ENCODE data around the gene EIPR1. TPM values are rescaled to one million over a fixed set of nuclear protein-coding genes. Genes with fewer than 3 reads are reported as not detected.

Gene EIPR1
- total and polyA plus RNA-seq, 4 donors, result 26.2 to 45.4 (median 36.1) TPM

DNA sequence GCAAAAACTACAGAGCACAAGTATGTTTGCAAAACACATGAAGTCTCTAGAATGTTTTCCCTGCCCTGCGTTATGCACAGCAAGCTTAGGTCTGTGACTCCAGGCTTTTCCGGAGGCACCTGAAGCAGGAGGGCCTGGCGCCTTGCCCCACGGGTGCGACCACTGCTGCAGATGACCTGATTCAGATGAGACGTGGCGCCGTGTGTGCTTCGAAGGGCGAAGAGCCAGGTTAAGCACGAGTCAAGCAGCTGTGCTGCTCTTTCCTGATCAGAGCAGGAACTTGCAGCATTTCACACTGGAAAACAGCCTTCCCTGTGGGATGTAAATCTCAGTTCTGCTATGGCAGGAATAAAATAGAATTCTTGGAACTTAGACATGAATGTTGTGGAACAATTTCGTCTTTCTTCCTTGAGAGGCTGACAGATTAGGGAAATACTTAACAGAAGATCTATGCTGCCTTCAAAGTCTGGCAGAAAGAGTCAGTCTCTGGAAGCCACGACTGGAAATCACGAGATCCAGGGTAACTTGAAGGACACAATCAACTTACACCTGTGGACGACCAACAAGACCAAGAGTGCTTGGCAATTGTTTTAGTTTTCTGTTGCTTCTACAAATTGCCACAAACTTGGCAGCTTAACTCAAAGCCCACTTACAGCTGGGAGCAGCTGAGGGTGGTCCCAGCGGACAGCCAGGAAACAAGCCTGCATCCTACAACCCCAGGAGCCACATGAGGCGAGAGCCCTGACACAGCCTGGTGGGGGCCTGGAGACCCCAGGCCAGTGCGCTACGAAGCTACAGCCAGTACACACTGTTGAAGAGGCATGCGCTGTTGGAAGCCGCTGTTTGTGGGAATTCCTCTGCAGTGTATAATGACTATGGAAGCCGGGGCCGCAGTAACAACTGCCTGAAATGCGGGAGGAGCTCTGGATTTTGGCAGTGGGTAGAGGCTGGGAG lies 42.9 kb downstream of the EIPR1 start:
- Histone ChIP-seq H3K4me1 (ENCODE audit: control insufficient read depth, insufficient read depth, low read length) (peaks cover 4% of the 10 kb centered on the region), H3K4me3 (ENCODE audit: low read depth, low read length) (no peak overlapping the region), H3K27me3 (ENCODE audit: control insufficient read depth, insufficient read depth, low read length) (no peaks in the 10 kb centered on the region), H3K36me3 (ENCODE audit: control insufficient read depth, insufficient read depth, low read length) (peaks cover 39% of the 10 kb centered on the region), H3K27ac (ENCODE audit: low read depth, low read length) (no peak overlapping the region), H3K9me3 (ENCODE audit: control insufficient read depth, insufficient read depth, low read length) (no peaks in the 10 kb centered on the region)
- WGBS (ENCODE audit: insufficient coverage), result 85% methylated on average over 23 of the region's 24 CpGs
- DNase-seq (ENCODE audit: low read depth in 4 of 6, low spot score in 6 of 6), result no peak

GRCh38 chr2:3332133-3332532 lies 45.5 kb downstream of the EIPR1 start:
- Histone ChIP-seq H3K36me3 (ENCODE audit: control insufficient read depth, insufficient read depth, low read length) (peaks cover 40% of the 10 kb centered on the region), H3K4me1 (ENCODE audit: control insufficient read depth, insufficient read depth, low read length) (peaks cover 4% of the 10 kb centered on the region), H3K27ac (ENCODE audit: low read depth, low read length) (no peak overlapping the region), H3K27me3 (ENCODE audit: control insufficient read depth, insufficient read depth, low read length) (no peaks in the 10 kb centered on the region), H3K9me3 (ENCODE audit: control insufficient read depth, insufficient read depth, low read length) (no peaks in the 10 kb centered on the region), H3K4me3 (ENCODE audit: low read depth, low read length) (no peak overlapping the region)
- WGBS (ENCODE audit: insufficient coverage), result 97% methylated on average over 6 of the region's 8 CpGs
- DNase-seq (ENCODE audit: low read depth in 4 of 6, low spot score in 6 of 6), result no peak

DNA sequence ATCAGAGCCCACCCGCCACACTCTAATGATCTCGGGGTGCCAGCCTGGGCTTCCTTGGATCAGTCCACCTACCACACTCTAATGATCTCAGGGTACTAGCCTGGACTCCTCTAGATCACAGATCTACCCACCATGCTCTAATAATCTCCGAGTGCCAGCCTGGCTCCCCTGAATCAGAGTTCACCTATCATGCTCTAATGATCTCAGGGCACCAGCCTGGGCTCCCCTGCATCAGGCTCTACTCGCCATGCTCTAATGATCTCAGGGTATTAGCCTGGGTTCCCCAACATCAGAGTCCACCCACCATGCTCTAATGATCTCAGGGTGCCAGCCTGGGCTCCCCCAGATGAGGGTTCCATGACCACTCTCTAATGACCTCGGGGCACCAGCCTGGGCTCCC lies 48.1 kb downstream of the EIPR1 start:
- Histone ChIP-seq H3K36me3 (ENCODE audit: control insufficient read depth, insufficient read depth, low read length) (peaks cover 36% of the 10 kb centered on the region), H3K4me1 (ENCODE audit: control insufficient read depth, insufficient read depth, low read length) (no peaks in the 10 kb centered on the region), H3K4me3 (ENCODE audit: low read depth, low read length) (no peak overlapping the region), H3K27me3 (ENCODE audit: control insufficient read depth, insufficient read depth, low read length) (no peaks in the 10 kb centered on the region), H3K9me3 (ENCODE audit: control insufficient read depth, insufficient read depth, low read length) (no peaks in the 10 kb centered on the region), H3K27ac (ENCODE audit: low read depth, low read length) (no peak overlapping the region)
- no peak for DNase-seq (ENCODE audit: low read depth in 4 of 6, low spot score in 6 of 6)
- 89% methylated on average over 5 of the region's 5 CpGs for WGBS (ENCODE audit: insufficient coverage)

- Histone ChIP-seq H3K9me3 (ENCODE audit: control insufficient read depth, insufficient read depth, low read length) (no peaks in the 10 kb centered on the region), H3K4me3 (ENCODE audit: low read depth, low read length) (no peak overlapping the region), H3K27me3 (ENCODE audit: control insufficient read depth, insufficient read depth, low read length) (no peaks in the 10 kb centered on the region), H3K36me3 (ENCODE audit: control insufficient read depth, insufficient read depth, low read length) (peaks cover 48% of the 10 kb centered on the region), H3K4me1 (ENCODE audit: control insufficient read depth, insufficient read depth, low read length) (no peaks in the 10 kb centered on the region), H3K27ac (ENCODE audit: low read depth, low read length) (no peak overlapping the region)
- DNase-seq (ENCODE audit: low read depth in 4 of 6, low spot score in 6 of 6), result no peak
- WGBS (ENCODE audit: insufficient coverage), result 85% methylated on average over 14 of the region's 15 CpGs
Measured at GRCh38 chr2:3326871-3327270, 50.7 kb downstream of the EIPR1 start.

DNA sequence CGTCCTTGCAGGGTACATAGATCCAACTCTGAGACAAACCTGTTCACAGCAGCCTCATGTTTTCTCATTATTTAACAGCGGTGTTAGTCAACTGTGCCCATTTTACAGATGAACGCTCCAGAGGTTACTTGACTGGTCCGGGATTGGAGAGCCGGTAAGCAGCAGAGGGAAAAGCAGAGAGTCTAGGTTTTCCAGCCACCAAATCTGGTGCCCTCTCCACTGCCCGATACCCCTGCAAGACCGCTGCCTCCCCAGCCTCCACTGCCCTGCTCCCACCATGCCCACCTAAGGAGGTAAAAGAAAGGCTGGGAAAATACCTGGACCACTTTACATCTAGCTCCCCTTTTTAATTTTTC lies 51.5 kb downstream of the EIPR1 start:
- no peak overlapping the region for H3K4me3 ChIP-seq (ENCODE audit: low read depth, low read length)
- no peak overlapping the region for H3K27ac ChIP-seq (ENCODE audit: low read depth, low read length)
- H3K9me3 ChIP-seq (ENCODE audit: control insufficient read depth, insufficient read depth, low read length), result no peaks in the 10 kb centered on the region
- no peak for DNase-seq (ENCODE audit: low read depth in 4 of 6, low spot score in 6 of 6)
- WGBS (ENCODE audit: insufficient coverage), result 85% methylated on average over 5 of the region's 7 CpGs
- peaks cover 49% of the 10 kb centered on the region for H3K36me3 ChIP-seq (ENCODE audit: control insufficient read depth, insufficient read depth, low read length)
- H3K27me3 ChIP-seq (ENCODE audit: control insufficient read depth, insufficient read depth, low read length), result no peaks in the 10 kb centered on the region
- H3K4me1 ChIP-seq (ENCODE audit: control insufficient read depth, insufficient read depth, low read length), result peaks cover under 1% of the 10 kb centered on the region

GRCh38 chr2:3325458-3326181 lies 52.0 kb downstream of the EIPR1 start:
- no peak for DNase-seq (ENCODE audit: low read depth in 4 of 6, low spot score in 6 of 6)
- no peaks in the 10 kb centered on the region for H3K9me3 ChIP-seq (ENCODE audit: control insufficient read depth, insufficient read depth, low read length)
- H3K4me3 ChIP-seq (ENCODE audit: low read depth, low read length), result no peak overlapping the region
- H3K36me3 ChIP-seq (ENCODE audit: control insufficient read depth, insufficient read depth, low read length), result peaks cover 47% of the 10 kb centered on the region
- H3K27me3 ChIP-seq (ENCODE audit: control insufficient read depth, insufficient read depth, low read length), result no peaks in the 10 kb centered on the region
- H3K27ac ChIP-seq (ENCODE audit: low read depth, low read length), result no peak overlapping the region
- H3K4me1 ChIP-seq (ENCODE audit: control insufficient read depth, insufficient read depth, low read length), result peaks cover 5% of the 10 kb centered on the region
- WGBS (ENCODE audit: insufficient coverage), result 79% methylated on average over 8 of the region's 11 CpGs

GRCh38 chr2:3324404-3325281 lies 53.0 kb downstream of the EIPR1 start:
- Histone ChIP-seq H3K4me3 (ENCODE audit: low read depth, low read length) (no peak overlapping the region), H3K27ac (ENCODE audit: low read depth, low read length) (no peak overlapping the region), H3K36me3 (ENCODE audit: control insufficient read depth, insufficient read depth, low read length) (peaks cover 47% of the 10 kb centered on the region), H3K4me1 (ENCODE audit: control insufficient read depth, insufficient read depth, low read length) (peaks cover 5% of the 10 kb centered on the region), H3K9me3 (ENCODE audit: control insufficient read depth, insufficient read depth, low read length) (no peaks in the 10 kb centered on the region), H3K27me3 (ENCODE audit: control insufficient read depth, insufficient read depth, low read length) (no peaks in the 10 kb centered on the region)
- DNase-seq (ENCODE audit: low read depth in 4 of 6, low spot score in 6 of 6), result no peak
- 92% methylated on average over 33 of the region's 34 CpGs for WGBS (ENCODE audit: insufficient coverage)

- Histone ChIP-seq H3K27ac (ENCODE audit: low read depth, low read length) (no peak overlapping the region), H3K4me3 (ENCODE audit: low read depth, low read length) (no peak overlapping the region), H3K36me3 (ENCODE audit: control insufficient read depth, insufficient read depth, low read length) (peaks cover 46% of the 10 kb centered on the region), H3K27me3 (ENCODE audit: control insufficient read depth, insufficient read depth, low read length) (no peaks in the 10 kb centered on the region), H3K4me1 (ENCODE audit: control insufficient read depth, insufficient read depth, low read length) (peaks cover 5% of the 10 kb centered on the region), H3K9me3 (ENCODE audit: control insufficient read depth, insufficient read depth, low read length) (no peaks in the 10 kb centered on the region)
- 85% methylated on average over 10 of the region's 11 CpGs for WGBS (ENCODE audit: insufficient coverage)
- no peak for DNase-seq (ENCODE audit: low read depth in 4 of 6, low spot score in 6 of 6)
Measured at GRCh38 chr2:3324036-3324386, 53.6 kb downstream of the EIPR1 start.

- Histone ChIP-seq H3K4me3 (ENCODE audit: low read depth, low read length) (no peak overlapping the region), H3K27ac (ENCODE audit: low read depth, low read length) (no peak overlapping the region), H3K9me3 (ENCODE audit: control insufficient read depth, insufficient read depth, low read length) (no peaks in the 10 kb centered on the region), H3K27me3 (ENCODE audit: control insufficient read depth, insufficient read depth, low read length) (no peaks in the 10 kb centered on the region), H3K4me1 (ENCODE audit: control insufficient read depth, insufficient read depth, low read length) (peaks cover 5% of the 10 kb centered on the region), H3K36me3 (ENCODE audit: control insufficient read depth, insufficient read depth, low read length) (peaks cover 46% of the 10 kb centered on the region)
- no peak for DNase-seq (ENCODE audit: low read depth in 4 of 6, low spot score in 6 of 6)
- WGBS (ENCODE audit: insufficient coverage), result 91% methylated on average over 17 of the region's 19 CpGs
Measured at GRCh38 chr2:3323360-3324035, 54.1 kb downstream of the EIPR1 start.

Data from spinal cord (tissue), 10 donors.